K562 (cell line): ENCODE results near the gene LRP2BP. TPM values are rescaled to one million over a fixed set of nuclear protein-coding genes. Genes with fewer than 3 reads are reported as not detected.
A peak's percentile ranks its signal among the peaks of the same experiment; 100 is the strongest.

ENCODE experiments used
- ATAC-seq: fragments of 200-7000 bp; cut with Tn5 transposase; 3 replicates; pipeline ENCODE4 v1.9.1; 2020; ENCODE audit warnings: moderate library complexity
- BruUV-seq: library from RNA; stranded (reverse); fragments of 400-500 nt; replicated peaks from 2 replicates; lab custom pipeline; 2021; lab: Mats Ljungman, UMichigan
- CTCF ChIA-PET: fragments of 300-600 bp; formaldehyde crosslinking; extraction: SDS; loops from one replicate; lab custom pipeline; 2021; ENCODE audit warnings: low intra/inter-chr PET ratio; lab: Yijun Ruan, JAX
- POLR2A ChIA-PET: fragments of 300-600, 350-650 bp; sonication (Branson Sonifier 250); formaldehyde crosslinking; extraction: SDS; loops from one replicate; lab custom pipeline; 2021; ENCODE audit warnings: antibody characterized with exemption, inconsistent platforms; lab: Yijun Ruan, JAX
- DNase-seq, 4 experiments: peaks; one replicate each; pipeline versions ENCODE4 v3.0.0 to v3.0.0-alpha.2; 2011 to 2018; ENCODE audit warnings: low spot score in 3 of 4, mixed read lengths in 3 of 4; ENCODE audit errors: extremely low read depth in 1 of 4
- FAIRE-seq: peaks from 2 replicates; lab custom pipeline; 2011; peaks lifted over from hg19 to GRCh38; lab: Jason Lieb, UNC
- H2AFZ ChIP-seq: 2 replicates; pipeline ENCODE4 v1.6.0; 2011; ENCODE audit warnings: low read depth, low read length, control low read depth, inconsistent platforms
- H3K27ac ChIP-seq: fragments of 200-600 bp; 3 replicates; pipeline ENCODE4 v1.8.0; 2011; ENCODE audit warnings: low read depth, mild to moderate bottlenecking, control low read depth, inconsistent platforms, low read length, moderate library complexity, mixed read lengths; ENCODE audit errors: extremely low read depth
- H3K27me3 ChIP-seq, 2 experiments: fragments of 300-600 bp in 1 of 2; 2 replicates in 1 of 2; 3 replicates in 1 of 2; pipeline versions ENCODE4 v1.6.0 to v1.8.0; 2011; ENCODE audit warnings: inconsistent platforms in 2 of 2, low read length in 2 of 2, mild to moderate bottlenecking in 1 of 2, mixed read lengths in 1 of 2, moderate library complexity in 1 of 2; ENCODE audit not compliant: control insufficient read depth in 2 of 2, insufficient read depth in 2 of 2
- H3K36me3 ChIP-seq: fragments of 300-600 bp; 3 replicates; pipeline ENCODE4 v1.8.0; 2011; ENCODE audit warnings: mild to moderate bottlenecking, low read length, inconsistent platforms; ENCODE audit not compliant: control insufficient read depth, insufficient read depth
- H3K4me1 ChIP-seq, 2 experiments: fragments of 200-600 bp in 1 of 2; replicated peaks in 1 of 2; 2 replicates in 1 of 2; 3 replicates in 1 of 2; pipeline versions ENCODE4 v1.5.1 to v1.8.0; 2011; ENCODE audit warnings: inconsistent platforms in 2 of 2, low read length in 2 of 2, mild to moderate bottlenecking in 1 of 2, mixed read lengths in 1 of 2, moderate library complexity in 1 of 2; ENCODE audit not compliant: control insufficient read depth in 2 of 2, insufficient read depth in 2 of 2
- H3K4me2 ChIP-seq: 2 replicates; pipeline ENCODE4 v1.6.1; 2011; ENCODE audit warnings: low read length, control low read depth, inconsistent platforms, mixed read lengths; ENCODE audit not compliant: insufficient read depth
- H3K4me3 ChIP-seq: fragments of 200-600 bp; sonication (generic), shearing (Covaris generic); 2 replicates; pipeline ENCODE4 v1.5.1; 2016; ENCODE audit warnings: control low read depth, inconsistent platforms
- H3K79me2 ChIP-seq: fragments of 200-600 bp; 3 replicates; pipeline ENCODE4 v1.8.0; 2011; ENCODE audit warnings: low read length, inconsistent platforms; ENCODE audit not compliant: control insufficient read depth, insufficient read depth
- H3K9ac ChIP-seq, 2 experiments: 2 replicates each; pipeline versions ENCODE4 v1.6.0 to v1.6.1; 2011; ENCODE audit warnings: low read depth in 2 of 2, low read length in 2 of 2, control low read depth in 1 of 2, inconsistent platforms in 1 of 2, mild to moderate bottlenecking in 1 of 2, mixed read lengths in 1 of 2; ENCODE audit not compliant: insufficient read depth in 1 of 2
- H3K9me1 ChIP-seq: one replicate; pipeline ENCODE4 v1.6.0; 2011; ENCODE audit warnings: inconsistent platforms, mild to moderate bottlenecking, low read length, moderate library complexity; ENCODE audit not compliant: control insufficient read depth, insufficient read depth
- H3K9me3 ChIP-seq: replicated peaks from 2 replicates; pipeline ENCODE4 v1.5.1; 2011; ENCODE audit warnings: low read depth, low read length, inconsistent platforms; ENCODE audit not compliant: control insufficient read depth, insufficient read depth
- H4K20me1 ChIP-seq: replicated peaks from 2 replicates; pipeline ENCODE4 v1.6.1; 2011; ENCODE audit warnings: low read length, inconsistent platforms, mixed read lengths; ENCODE audit not compliant: control insufficient read depth, insufficient read depth
- CBX8 ChIP-seq: fragments of 200-600 bp; sonication (generic); IDR thresholded peaks from 2 replicates; pipeline ENCODE4 v1.6.1; 2012; ENCODE audit warnings: borderline replicate concordance, mixed run types, low read depth, mild to moderate bottlenecking, moderate library complexity, mixed read lengths, low read length, control low read depth, inconsistent platforms; ENCODE audit not compliant: poor library complexity, severe bottlenecking; ENCODE audit errors: extremely low read depth
- in situ Hi-C: fragments of 300-500 bp; cut with MboI; formaldehyde crosslinking; loops from 4 replicates; pipeline ENCODE4 v1.15.0; 2018; ENCODE audit warnings: inconsistent platforms, mixed read lengths
- intact Hi-C: fragments of 100-400 bp; cut with micrococcal nuclease; formaldehyde crosslinking; loops from 2 replicates; pipeline ENCODE4 v1.14.2; 2022
- polyA plus RNA-seq, 8 experiments: library from polyadenylated mRNA; depleted of rRNA in 4 of 8; stranded (reverse) in 5 of 8; unstranded in 3 of 8; fragments of >200 nt; fragmentation: Nextera tagmentation in 2 of 8; fragmentation: Illumina TruSeq in 1 of 8; extraction: Ambion mirVana in 2 of 8; extraction: Trizol in 1 of 8; gene quantifications; 2 replicates each; pipeline versions ENCODE4 v1.2.1 to v1.2.3, GENCODE V29; 2011 to 2014; ENCODE audit warnings: inconsistent platforms in 1 of 8, missing spikeins in 1 of 8
- total RNA-seq, 7 experiments: library from RNA; depleted of rRNA in 6 of 7; stranded (reverse); fragments of >200 nt in 6 of 7; fragmentation: Illumina TruSeq in 2 of 7; extraction: Trizol in 2 of 7; gene quantifications; 2 replicates each; pipeline versions ENCODE4 v1.2.1 to v1.2.3, GENCODE V29; 2011 to 2021; ENCODE audit warnings: low replicate concordance in 1 of 7
- TF ChIP-seq, protein P1 (sequence below), 2 experiments: IDR thresholded peaks in 1 of 2; conservative IDR thresholded peaks in 1 of 2; 2 replicates each; pipeline ENCODE4 v1.6.1; 2016; ENCODE audit warnings: low read depth in 2 of 2, mild to moderate bottlenecking in 1 of 2, missing compliant biosample characterization in 1 of 2, missing genetic modification characterization in 1 of 2, moderate library complexity in 1 of 2

The LRP2BP gene
- total and polyA plus RNA-seq, 9 of the 15 experiments (the other 6 are each of a cell fraction or from before 2014, with no cell fraction given): 0.42 to 2.1 (median 0.62) TPM

DNA sequence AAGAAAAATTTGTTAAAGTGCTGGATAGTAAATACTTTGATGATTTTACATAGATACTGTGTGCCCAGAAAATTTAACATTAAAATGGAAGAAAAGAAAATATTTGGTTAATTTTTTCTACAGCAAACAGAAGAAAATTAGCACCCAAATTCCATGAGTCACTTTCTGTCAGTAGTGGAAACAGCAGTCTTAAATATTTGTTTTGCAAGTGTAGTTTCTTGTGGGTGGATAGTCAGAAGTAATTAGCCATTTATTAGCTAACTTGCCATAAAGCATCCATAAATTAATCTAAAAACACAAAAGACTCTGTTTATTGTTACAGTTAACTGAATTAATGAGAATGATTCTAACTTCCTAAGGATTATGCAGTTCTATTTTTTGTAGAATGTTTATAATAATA, 39.7 kb upstream of the LRP2BP start:
- in situ Hi-C loops: no loop called here

More for the DNA sequence above, 39.7 kb upstream of the LRP2BP start:
- Histone ChIP-seq H3K4me2 (no peak overlapping the region), H2AFZ (no peak overlapping the region), H3K27ac (no peak overlapping the region), H3K27me3 (peaks cover 0 to 4% of the 10 kb centered on the region in 2 experiments; a peak in 2 of 5 replicates), H3K9me1 (no peaks in the 10 kb centered on the region), H4K20me1 (no peaks in the 10 kb centered on the region), H3K9me3 (no peaks in the 10 kb centered on the region), H3K9ac (no peak overlapping the region), H3K36me3 (no peaks in the 10 kb centered on the region), H3K4me3 (no peak overlapping the region), H3K4me1 (no peaks in the 10 kb centered on the region; a peak in 1 of 5 replicates), H3K79me2 (no peaks in the 10 kb centered on the region)
- ATAC-seq (no peak), DNase-seq (no peak), FAIRE-seq (no peak)
- ChIA-PET POLR2A (no interaction called here), CTCF (no interaction called here)
- BruUV-seq: no TSS peak
- peak; percentile 94 for TF ChIP-seq CBX8
- TF ChIP-seq, protein P1, sequence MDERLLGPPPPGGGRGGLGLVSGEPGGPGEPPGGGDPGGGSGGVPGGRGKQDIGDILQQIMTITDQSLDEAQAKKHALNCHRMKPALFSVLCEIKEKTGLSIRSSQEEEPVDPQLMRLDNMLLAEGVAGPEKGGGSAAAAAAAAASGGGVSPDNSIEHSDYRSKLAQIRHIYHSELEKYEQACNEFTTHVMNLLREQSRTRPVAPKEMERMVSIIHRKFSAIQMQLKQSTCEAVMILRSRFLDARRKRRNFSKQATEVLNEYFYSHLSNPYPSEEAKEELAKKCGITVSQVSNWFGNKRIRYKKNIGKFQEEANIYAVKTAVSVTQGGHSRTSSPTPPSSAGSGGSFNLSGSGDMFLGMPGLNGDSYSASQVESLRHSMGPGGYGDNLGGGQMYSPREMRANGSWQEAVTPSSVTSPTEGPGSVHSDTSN (CRISPR knock-in tag; IDR thresholded peaks at IDR 0.05; ENCODE audit: low read depth): no peak
- TF ChIP-seq, protein P1 (tag; conservative IDR thresholded peaks at IDR 0.05; ENCODE audit: low read depth): no peak
- intact Hi-C loops: no loop called here
